ENCODE measurements around the gene OXCT2.
A peak's percentile ranks its signal among the peaks of the same experiment; 100 is the strongest.

OXCT2 gene

DNA sequence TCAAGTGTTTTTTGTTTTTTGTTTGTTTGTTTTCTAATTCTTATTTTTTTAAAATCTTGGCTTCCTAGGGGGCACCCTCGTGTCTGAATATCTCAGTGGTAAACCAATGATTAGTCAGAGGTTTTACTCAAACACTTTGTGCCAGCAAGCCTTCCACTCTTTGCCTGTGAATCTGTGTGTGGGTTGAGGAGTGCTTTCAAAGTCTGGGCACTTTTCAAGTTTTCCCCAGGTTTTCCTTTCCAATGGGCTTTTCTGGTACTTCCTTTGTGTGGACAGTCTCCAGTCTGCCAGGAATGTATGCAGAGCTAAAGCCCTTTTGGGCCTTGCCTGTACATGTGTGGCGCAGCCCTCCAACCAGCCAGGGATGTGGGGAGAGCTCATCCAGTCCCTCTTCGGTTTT is 42.1 kb downstream of the OXCT2 start:
- no peak for DNase-seq

DNA sequence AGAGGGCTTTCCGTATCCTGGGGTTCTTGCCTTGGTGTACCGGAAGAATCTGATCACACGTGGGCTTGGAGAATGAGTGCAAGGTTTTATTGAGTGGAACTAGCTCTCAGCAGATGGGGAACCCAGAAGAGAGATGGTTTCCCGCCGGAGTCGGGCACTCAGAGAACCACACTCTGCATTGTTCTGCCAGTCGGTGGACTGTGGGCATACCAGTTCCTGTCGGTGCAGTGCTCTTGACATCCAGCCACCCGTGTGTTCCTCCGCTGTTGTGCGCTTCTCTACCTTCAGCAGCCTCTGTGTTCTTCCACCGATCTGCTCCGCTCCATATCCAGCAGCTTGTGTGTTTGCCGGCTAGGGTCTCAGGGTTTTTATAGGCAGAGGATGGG is 43.2 kb downstream of the OXCT2 start:
- peak; percentile 59 for DNase-seq

DNA sequence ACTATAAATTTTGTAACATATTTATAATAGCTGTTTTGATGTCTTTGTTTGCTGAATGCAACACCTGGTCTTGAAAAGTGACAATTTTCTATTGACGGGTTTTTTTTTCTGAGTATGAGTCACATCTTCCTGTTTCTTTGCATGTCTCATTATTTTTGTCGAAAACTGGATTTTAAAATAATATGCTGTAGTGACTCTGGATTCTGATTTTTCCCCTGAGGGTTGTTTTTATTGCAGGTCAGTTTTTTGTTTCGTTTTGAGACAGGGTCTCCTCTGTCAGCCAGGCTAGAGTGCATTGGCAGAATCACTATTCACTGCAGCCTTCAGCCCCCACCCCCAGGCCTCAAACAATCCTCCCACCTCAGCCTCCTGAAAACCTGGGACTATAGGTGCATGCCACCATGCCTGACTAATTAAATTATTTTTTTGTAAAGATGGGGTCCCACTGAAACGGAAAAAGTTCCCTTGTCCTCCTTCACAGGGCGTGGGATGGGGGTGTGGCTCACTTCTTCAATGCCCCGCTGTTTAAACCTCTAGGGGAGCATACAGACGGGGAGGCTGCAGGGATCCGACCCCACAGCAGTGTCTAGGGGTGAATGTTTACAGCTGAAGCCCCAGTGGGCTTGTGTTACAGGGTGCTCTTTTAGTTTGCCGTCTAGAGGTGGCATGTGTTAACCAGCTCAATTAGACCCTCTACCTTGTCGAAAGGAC is 43.8 kb downstream of the OXCT2 start:
- DNase-seq, result no peak

- no peak for DNase-seq
These were observed 44.5 kb downstream of the OXCT2 start for GRCh38 chr1:39726600-39726999.

- DNase-seq, result no peak
These were observed 48.7 kb downstream of the OXCT2 start for GRCh38 chr1:39722495-39722894.

DNA sequence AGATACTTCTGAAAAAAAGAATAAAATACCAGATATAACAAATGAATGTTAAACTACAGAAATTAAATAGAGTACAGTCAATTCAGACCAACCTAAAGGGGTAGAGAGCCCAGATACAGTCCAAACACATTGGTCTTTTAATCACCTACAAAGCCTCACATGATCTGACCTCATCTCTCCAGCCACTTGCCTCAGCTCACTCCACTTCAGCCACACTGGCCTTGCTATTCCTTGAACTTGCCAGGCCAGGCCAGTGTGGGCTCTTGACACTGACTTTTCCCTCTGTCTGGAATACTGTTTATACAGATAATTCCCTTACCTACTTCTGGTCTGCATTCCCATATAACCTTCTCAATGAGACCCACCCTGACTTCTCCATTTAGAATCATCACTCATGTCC is 49.5 kb downstream of the OXCT2 start:
- DNase-seq, result no peak

DNA sequence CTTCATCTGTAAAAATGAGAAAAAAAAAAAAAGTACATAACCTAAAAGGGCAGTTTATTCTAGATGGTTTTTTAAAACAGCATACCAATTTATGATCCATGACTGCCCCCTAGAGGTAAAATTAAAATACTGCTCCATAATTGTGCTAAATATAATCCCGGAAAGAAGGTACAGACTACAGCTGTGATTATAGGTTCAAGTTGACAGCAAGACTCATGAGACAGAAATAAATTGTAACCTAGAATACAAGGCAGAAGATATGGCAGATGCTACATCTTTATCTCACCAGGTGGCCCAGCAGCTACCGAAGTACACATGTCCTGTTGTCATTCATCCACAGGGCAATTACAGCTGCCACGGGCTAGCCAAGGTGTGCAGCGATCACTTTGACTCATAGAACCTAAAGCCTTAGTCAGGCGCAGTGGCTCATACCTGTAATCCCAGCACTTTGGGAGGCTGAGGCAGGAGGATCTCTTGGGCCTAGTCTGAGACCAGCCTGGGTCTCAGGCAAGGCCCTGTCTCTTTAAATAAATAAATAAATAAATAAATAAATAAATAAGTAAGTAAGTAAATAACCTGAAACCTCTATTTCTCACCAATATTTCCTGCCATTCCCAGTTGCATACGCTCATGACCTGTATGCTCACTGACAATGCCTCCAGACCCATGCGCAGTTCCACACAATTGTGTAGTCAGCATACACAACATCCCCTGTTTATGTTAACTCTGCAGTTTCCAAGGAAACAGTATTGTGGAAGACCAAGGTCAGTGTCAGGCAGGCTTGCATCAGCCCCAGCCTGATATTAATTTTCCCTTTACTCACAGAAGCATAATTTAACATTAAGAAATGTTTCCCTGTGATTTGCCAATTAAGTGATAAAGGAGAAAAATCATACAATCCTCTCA is 50.8 kb downstream of the OXCT2 start:
- DNase-seq, result peak; percentile 81

Measured in NCI-H69 (cell line).